HepG2 (cell line): ENCODE results near the gene GDF15. TPM values are rescaled to one million over a fixed set of nuclear protein-coding genes. Genes with fewer than 3 reads are reported as not detected.

Experiments
- ETV5 ChIP-seq: IDR thresholded peaks from 2 replicates; pipeline ENCODE4 v1.6.1; 2018; ENCODE audit warnings: missing biosample characterization, missing genetic modification reagents, inconsistent platforms, borderline replicate concordance
- GABPA ChIP-seq, 2 experiments: IDR thresholded peaks; 2 replicates each; pipeline ENCODE4 v1.6.1; 2011 to 2016; ENCODE audit warnings: low read depth in 2 of 2, low read length in 1 of 2, missing biosample characterization in 1 of 2, missing genetic modification characterization in 1 of 2
- HNRNPK ChIP-seq: fragments of 200-400 bp; formaldehyde crosslinking; IDR thresholded peaks from 2 replicates; pipeline ENCODE4 v1.6.1; 2018; ENCODE audit warnings: low read length, low read depth, moderate library complexity, mild to moderate bottlenecking; ENCODE audit not compliant: poor library complexity, severe bottlenecking
- KDM2A ChIP-seq: sonication (generic); formaldehyde crosslinking; IDR thresholded peaks from 2 replicates; pipeline ENCODE4 v1.4.0; 2020; ENCODE audit warnings: low read depth, missing genetic modification reagents, borderline replicate concordance
- NRL ChIP-seq: sonication (generic); formaldehyde crosslinking; IDR thresholded peaks from 2 replicates; pipeline ENCODE4 v1.5.0; 2020; ENCODE audit warnings: missing genetic modification reagents, mild to moderate bottlenecking, moderate library complexity, borderline replicate concordance
- RARA ChIP-seq: IDR thresholded peaks from 2 replicates; pipeline ENCODE4 v1.6.1; 2016; ENCODE audit warnings: missing genetic modification reagents, missing compliant biosample characterization
- SP1 ChIP-seq, 2 experiments: fragments of 450-650 bp in 1 of 2; sonication (generic) in 1 of 2; formaldehyde crosslinking in 1 of 2; IDR thresholded peaks; 2 replicates each; pipeline versions ENCODE4 v1.4.0 to v1.6.1; 2016 to 2020; ENCODE audit warnings: missing genetic modification reagents in 1 of 2
- SRSF1 ChIP-seq: fragments of 200-400 bp; formaldehyde crosslinking; optimal IDR thresholded peaks from 2 replicates; pipeline ENCODE3; 2017; ENCODE audit warnings: mild to moderate bottlenecking, low read depth, low read length, moderate library complexity
- ZNF430 ChIP-seq: sonication (generic); formaldehyde crosslinking; IDR thresholded peaks from 2 replicates; pipeline ENCODE4 v1.9.0; 2021; ENCODE audit warnings: mild to moderate bottlenecking, missing genetic modification reagents
- ZNF768 ChIP-seq: sonication (generic); formaldehyde crosslinking; IDR thresholded peaks from 2 replicates; pipeline ENCODE4 v1.4.0; 2020; ENCODE audit warnings: missing genetic modification reagents
- polyA plus RNA-seq, 8 experiments: library from polyadenylated mRNA; depleted of rRNA in 3 of 8; stranded (reverse) in 7 of 8; unstranded in 1 of 8; fragments of >200 nt; fragmentation: Illumina TruSeq in 4 of 8; extraction: Trizol in 4 of 8; gene quantifications; 2 replicates each; pipeline versions ENCODE4 v1.2.1 to v1.2.3, GENCODE V29; 2011 to 2016; ENCODE audit warnings: low read depth in 4 of 8, missing spikeins in 1 of 8, mixed read lengths in 1 of 8; ENCODE audit not compliant: insufficient read depth in 1 of 8
- total RNA-seq, 5 experiments: library from RNA; depleted of rRNA; stranded (reverse); fragments of >200 nt; fragmentation: Illumina TruSeq; extraction: Trizol; gene quantifications; 2 replicates each; pipeline ENCODE4 v1.2.3, GENCODE V29; 2016; ENCODE audit warnings: low read depth in 1 of 5
- TF ChIP-seq, protein P1 (sequence below): sonication (generic); formaldehyde crosslinking; IDR thresholded peaks from 2 replicates; pipeline ENCODE4 v1.4.0; 2020; ENCODE audit warnings: missing genetic modification reagents

GDF15 gene
- total and polyA plus RNA-seq, 2 of the 13 experiments (the other 11 are each of a cell fraction or from before 2014, with no cell fraction given), result 146 to 422 TPM

GRCh38 chr19:18436671-18437490, 50.9 kb downstream of the GDF15 start (continued):
- TF ChIP-seq, protein P1, sequence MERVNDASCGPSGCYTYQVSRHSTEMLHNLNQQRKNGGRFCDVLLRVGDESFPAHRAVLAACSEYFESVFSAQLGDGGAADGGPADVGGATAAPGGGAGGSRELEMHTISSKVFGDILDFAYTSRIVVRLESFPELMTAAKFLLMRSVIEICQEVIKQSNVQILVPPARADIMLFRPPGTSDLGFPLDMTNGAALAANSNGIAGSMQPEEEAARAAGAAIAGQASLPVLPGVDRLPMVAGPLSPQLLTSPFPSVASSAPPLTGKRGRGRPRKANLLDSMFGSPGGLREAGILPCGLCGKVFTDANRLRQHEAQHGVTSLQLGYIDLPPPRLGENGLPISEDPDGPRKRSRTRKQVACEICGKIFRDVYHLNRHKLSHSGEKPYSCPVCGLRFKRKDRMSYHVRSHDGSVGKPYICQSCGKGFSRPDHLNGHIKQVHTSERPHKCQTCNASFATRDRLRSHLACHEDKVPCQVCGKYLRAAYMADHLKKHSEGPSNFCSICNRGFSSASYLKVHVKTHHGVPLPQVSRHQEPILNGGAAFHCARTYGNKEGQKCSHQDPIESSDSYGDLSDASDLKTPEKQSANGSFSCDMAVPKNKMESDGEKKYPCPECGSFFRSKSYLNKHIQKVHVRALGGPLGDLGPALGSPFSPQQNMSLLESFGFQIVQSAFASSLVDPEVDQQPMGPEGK (CRISPR knock-in tag), result peak; percentile 68
- TF ChIP-seq NRL, result peak; percentile 54; the same call in 1 of the 2 replicates
- TF ChIP-seq SP1 (IDR thresholded peaks at IDR 0.05), result no peak
- TF ChIP-seq SP1 (CRISPR knock-in tag; IDR thresholded peaks at IDR 0.05), result peak; percentile 33; the same call in 1 of the 2 replicates
- TF ChIP-seq ZNF430, result no peak
- TF ChIP-seq ETV5 (CRISPR knock-in tag), result 0 out of 2 replicates have a peak, but pooled peaks have one; percentile 17
- 0 out of 2 replicates have a peak, but pooled peaks have one; percentile 46 for TF ChIP-seq KDM2A (CRISPR knock-in tag)
- peak; percentile 18 for TF ChIP-seq SRSF1
- no peak for TF ChIP-seq GABPA (IDR thresholded peaks at IDR 0.05; ENCODE audit: low read depth, low read length)
- 0 out of 2 replicates have a peak, but pooled peaks have one; percentile 30 for TF ChIP-seq GABPA (CRISPR knock-in tag; IDR thresholded peaks at IDR 0.05; ENCODE audit: low read depth)
- TF ChIP-seq ZNF768 (CRISPR knock-in tag), result peak; percentile 36; the same call in 1 of the 2 replicates
- peak; percentile 62 for TF ChIP-seq HNRNPK
- peak; percentile 74 for TF ChIP-seq RARA (CRISPR knock-in tag)
